NCI-H2196 treated with DMSO at 0.1 percent for 48 hours (cell line): ENCODE data around the gene BIN1.

Experiments
- DNase-seq: peaks from one replicate; lab custom pipeline; 2025; ENCODE audit not compliant: unreplicated experiment; lab: John Stamatoyannopoulos, UW

The BIN1 gene

DNA sequence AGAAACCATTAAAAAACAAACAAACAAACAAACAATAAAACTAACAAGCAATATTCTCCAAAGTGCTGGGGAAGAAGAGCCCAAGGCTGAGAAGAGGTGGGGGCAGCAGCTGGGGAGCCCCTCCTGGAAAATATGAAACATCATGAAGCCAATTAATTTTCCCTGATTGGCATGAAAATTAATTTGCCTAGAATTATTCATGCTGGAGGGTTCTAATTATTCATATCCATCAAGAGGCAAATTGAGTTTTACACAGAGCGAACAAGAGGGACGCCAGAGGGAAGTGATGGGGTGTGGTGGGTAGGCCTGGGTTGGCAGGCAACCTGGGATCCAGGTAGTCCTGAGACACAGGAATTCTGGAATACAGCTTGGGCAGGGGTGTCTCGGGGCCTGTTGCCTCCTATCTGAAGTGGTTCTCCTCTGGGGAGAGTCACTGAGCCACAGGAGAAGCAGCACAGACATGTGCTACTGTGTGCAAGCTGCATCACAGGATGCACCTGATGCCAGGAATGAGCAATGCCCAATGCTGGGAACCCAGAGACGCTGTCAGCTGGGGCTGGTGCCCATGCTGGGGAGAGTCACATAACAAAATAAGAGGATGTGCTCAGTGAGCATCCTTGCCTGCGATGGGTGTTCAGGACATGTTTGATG lies 107.7 kb downstream of the BIN1 start:
- DNase-seq: no peak

- DNase-seq: no peak
Measured at GRCh38 chr2:126998486-126998885, 108.5 kb downstream of the BIN1 start.
